HG03520 (cell line): Measurements from ENCODE around the gene USE1.

Experiments
- ATAC-seq: cut with Tn5 transposase; IDR thresholded peaks from one replicate; pipeline ENCODE4 v1.9.1; 2021; ENCODE audit warnings: mild to moderate bottlenecking, moderate library complexity; ENCODE audit not compliant: unreplicated experiment

Gene USE1

GRCh38 chr19:17235300-17235970 lies 20.3 kb downstream of the USE1 start:
- ATAC-seq, result peak; percentile 60

- ATAC-seq, result no peak
These were observed 21.0 kb downstream of the USE1 start for GRCh38 chr19:17235971-17236777.

- no peak for ATAC-seq
These were observed 21.8 kb downstream of the USE1 start for GRCh38 chr19:17236811-17237543.

- no peak for ATAC-seq
These were observed 22.9 kb downstream of the USE1 start for GRCh38 chr19:17237747-17238706.

- ATAC-seq, result no peak
These were observed 25.1 kb downstream of the USE1 start for GRCh38 chr19:17240062-17240752.

- no peak for ATAC-seq
These were observed 25.8 kb downstream of the USE1 start for GRCh38 chr19:17240826-17241399.

- ATAC-seq, result no peak
These were observed 27.5 kb downstream of the USE1 start for GRCh38 chr19:17242431-17243208.

- no peak for ATAC-seq
These were observed 28.2 kb downstream of the USE1 start for GRCh38 chr19:17243211-17243829.

GRCh38 chr19:17243830-17244617 lies 28.9 kb downstream of the USE1 start:
- ATAC-seq, result no peak

GRCh38 chr19:17244618-17245534 lies 29.7 kb downstream of the USE1 start:
- ATAC-seq, result peak; percentile 22

- no peak for ATAC-seq
These were observed 30.4 kb downstream of the USE1 start, which contains the start of gene NR2F6 for GRCh38 chr19:17245535-17245984. Gene NR2F6 (minus strand): TSS chr19:17245919. CDS start chr19:17245220, 699 bp downstream.

- no peak for ATAC-seq
These were observed 31.7 kb downstream of the USE1 start for GRCh38 chr19:17246681-17247425.

GRCh38 chr19:17248011-17248776 lies 33.0 kb downstream of the USE1 start:
- ATAC-seq, result no peak

- no peak for ATAC-seq
These were observed 34.9 kb downstream of the USE1 start for GRCh38 chr19:17249887-17250548.
